RPMI8226 (cell line): ENCODE measurements around the gene LRSAM1.
"Not testable (repeated sequence)": the region's sequence is repeated elsewhere in the genome, so short reads cannot be mapped to it uniquely, and the experiment has no call there.

Experiments
- DNase-seq: peaks from one replicate; pipeline ENCODE4 v3.0.0-alpha.2; 2015

Gene LRSAM1

GRCh38 chr9:127463382-127463781 lies 12.1 kb downstream of the LRSAM1 start:
- DNase-seq, result no peak

- DNase-seq, result no peak
These were observed 12.6 kb downstream of the LRSAM1 start for GRCh38 chr9:127463911-127464310.

- not testable (repeated sequence) for DNase-seq
These were observed 15.2 kb downstream of the LRSAM1 start for GRCh38 chr9:127466407-127466917.

- DNase-seq, result no peak
These were observed 16.3 kb downstream of the LRSAM1 start for GRCh38 chr9:127467621-127468020.

- DNase-seq, result no peak
These were observed 19.4 kb downstream of the LRSAM1 start for GRCh38 chr9:127470662-127471061.

- no peak for DNase-seq
These were observed 22.2 kb downstream of the LRSAM1 start for GRCh38 chr9:127473501-127473900.

- no peak for DNase-seq
These were observed 22.6 kb downstream of the LRSAM1 start for GRCh38 chr9:127473932-127474331.

GRCh38 chr9:127474592-127474991 lies 23.3 kb downstream of the LRSAM1 start:
- DNase-seq, result no peak

GRCh38 chr9:127479507-127480081 lies 28.3 kb downstream of the LRSAM1 start:
- DNase-seq, result no peak

GRCh38 chr9:127482662-127483061 lies 31.4 kb downstream of the LRSAM1 start:
- DNase-seq, result no peak

GRCh38 chr9:127485995-127486394 lies 34.7 kb downstream of the LRSAM1 start:
- DNase-seq, result no peak

GRCh38 chr9:127488946-127489345 lies 37.6 kb downstream of the LRSAM1 start:
- no peak for DNase-seq

GRCh38 chr9:127489471-127490115 lies 38.3 kb downstream of the LRSAM1 start:
- DNase-seq, result no peak

- no peak for DNase-seq
These were observed 39.4 kb downstream of the LRSAM1 start for GRCh38 chr9:127490535-127491230.

- DNase-seq, result no peak
These were observed 40.2 kb downstream of the LRSAM1 start for GRCh38 chr9:127491516-127491915.

GRCh38 chr9:127492616-127493015 lies 41.3 kb downstream of the LRSAM1 start:
- no peak for DNase-seq

GRCh38 chr9:127493592-127494303 lies 42.4 kb downstream of the LRSAM1 start:
- no peak for DNase-seq

GRCh38 chr9:127494304-127494702 lies 43.0 kb downstream of the LRSAM1 start:
- DNase-seq, result no peak

- DNase-seq, result no peak
These were observed 44.7 kb downstream of the LRSAM1 start for GRCh38 chr9:127495884-127496555.

GRCh38 chr9:127496974-127497373 lies 45.7 kb downstream of the LRSAM1 start:
- no peak for DNase-seq

- no peak for DNase-seq
These were observed 46.5 kb downstream of the LRSAM1 start for GRCh38 chr9:127497656-127498290.

- no peak for DNase-seq
These were observed 47.0 kb downstream of the LRSAM1 start for GRCh38 chr9:127498298-127498697.
